Measurements from ENCODE around the gene GPX2.

GRCh38 chr14:64974563-64974962 is 32.0 kb upstream of the GPX2 start:
- no peak for TF ChIP-seq CTCF (conservative IDR thresholded peaks at IDR 0.05; ENCODE audit: low read depth in 2 of 2)
- TF ChIP-seq EZH2 (IDR thresholded peaks at IDR 0.05; ENCODE audit: low read depth, unreplicated experiment), result no peak
- no peak for TF ChIP-seq EZH2phosphoT487 (IDR thresholded peaks at IDR 0.05; ENCODE audit: unreplicated experiment)
- no peak for TF ChIP-seq JUNB (IDR thresholded peaks at IDR 0.05; ENCODE audit: unreplicated experiment)
- TF ChIP-seq POLR2AphosphoS5 (IDR thresholded peaks at IDR 0.05; ENCODE audit: low read depth), result no peak
- no peak for TF ChIP-seq REST (IDR thresholded peaks at IDR 0.05; ENCODE audit: unreplicated experiment)
- no peak for TF ChIP-seq ZNF114 (CRISPR knock-in tag; IDR thresholded peaks at IDR 0.05)
- TF ChIP-seq ETS1 (IDR thresholded peaks at IDR 0.05), result no peak
- peak; percentile 35; the same call in 1 of the 2 replicates for TF ChIP-seq NANOG (IDR thresholded peaks at IDR 0.05; ENCODE audit: borderline replicate concordance)
- no peak for TF ChIP-seq CREB1 (CRISPR knock-in tag; IDR thresholded peaks at IDR 0.05; ENCODE audit: low read depth)
- TF ChIP-seq STAT1 (IDR thresholded peaks at IDR 0.05; ENCODE audit: unreplicated experiment), result no peak

All from GM23338 (cell line).